ENCODE measurements around the gene RFNG. TPM values are rescaled to one million over a fixed set of nuclear protein-coding genes. Genes with fewer than 3 reads are reported as not detected.

The RFNG gene
- total and polyA plus RNA-seq, 2 of the 13 experiments (the other 11 are each of a cell fraction or from before 2014, with no cell fraction given), result 61.4 to 64.0 TPM

DNA sequence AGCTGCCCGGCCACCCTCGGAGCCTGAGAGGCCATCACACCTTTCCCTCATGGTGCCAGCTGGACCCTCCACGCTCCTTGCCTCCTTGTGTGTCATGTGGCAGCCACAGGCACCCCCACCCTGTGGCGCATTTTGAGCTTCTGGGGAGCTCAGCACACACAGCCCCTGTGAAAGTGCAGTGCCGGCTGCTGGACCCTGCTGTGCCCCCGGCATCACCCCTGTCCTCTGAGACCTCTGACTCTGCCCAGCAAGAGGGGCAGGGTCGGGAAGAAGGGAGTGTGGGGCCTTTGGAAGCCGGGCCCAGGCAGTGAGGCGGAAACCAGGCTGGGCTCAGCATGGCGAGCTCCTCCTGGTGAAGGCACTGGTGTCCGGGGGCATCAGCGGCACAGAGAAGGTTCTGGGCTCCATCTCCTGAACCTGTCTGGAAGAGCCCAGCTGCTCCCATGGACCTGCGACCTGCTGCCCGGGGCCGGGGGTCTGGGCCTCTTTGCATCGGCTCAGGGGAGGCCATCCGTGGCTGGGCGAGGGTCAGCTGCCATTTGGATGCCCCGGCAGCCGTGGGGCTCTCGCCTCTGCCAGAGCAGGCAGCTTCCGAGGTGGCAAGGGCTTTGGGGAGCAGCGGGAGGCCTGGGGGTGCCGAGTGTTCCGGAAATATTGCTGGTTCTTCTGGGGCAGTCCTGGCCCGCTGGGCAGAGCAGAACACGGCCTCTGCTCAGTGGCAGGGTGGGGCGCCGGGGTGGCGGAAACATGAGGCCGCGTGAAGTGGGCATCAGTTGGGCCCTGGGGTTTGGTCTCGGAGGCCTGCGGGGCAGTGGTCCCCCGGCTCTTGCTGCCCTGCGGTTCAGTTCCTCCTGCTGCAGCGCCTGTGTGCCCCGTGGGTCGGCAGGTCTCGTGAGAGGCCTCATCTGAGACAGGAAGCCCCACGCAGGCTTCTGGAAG is 46.8 kb downstream of the RFNG start (continued):
- TF ChIP-seq FIP1L1 (IDR thresholded peaks at IDR 0.05; ENCODE audit: borderline replicate concordance, insufficient read depth, low read depth, low read length) (peak; percentile 23; the same call in 1 of the 2 replicates), ISL2 (CRISPR knock-in tag; IDR thresholded peaks at IDR 0.05) (peak; percentile 34; the same call in 1 of the 2 replicates), ZNF720 (CRISPR knock-in tag; IDR thresholded peaks at IDR 0.05) (no peak), TMF1 (CRISPR knock-in tag; IDR thresholded peaks at IDR 0.05; ENCODE audit: low read depth) (no peak), ZNF775 (CRISPR knock-in tag; IDR thresholded peaks at IDR 0.05; ENCODE audit: borderline replicate concordance) (no peak), THAP7 (CRISPR knock-in tag; IDR thresholded peaks at IDR 0.05) (0 out of 2 replicates have a peak, but pooled peaks have one; percentile 36), TP53 (CRISPR knock-in tag; conservative IDR thresholded peaks at IDR 0.05) (0 out of 2 replicates have a peak, but pooled peaks have one; percentile 33), FOXM1 (CRISPR knock-in tag; IDR thresholded peaks at IDR 0.05) (no peak), KDM6A (CRISPR knock-in tag; IDR thresholded peaks at IDR 0.05; ENCODE audit: low read depth) (no peak), NONO (IDR thresholded peaks at IDR 0.05) (no peak), NONO (CRISPR knock-in tag; conservative IDR thresholded peaks at IDR 0.05) (peak; percentile 10; the same call in 1 of the 2 replicates), AGO2 (optimal IDR thresholded peaks at IDR 0.05; ENCODE audit: low read depth, low read length) (peak; percentile 97), AHR (CRISPR knock-in tag; IDR thresholded peaks at IDR 0.05) (peak; percentile 16; the same call in 1 of the 2 replicates), ZNF589 (CRISPR knock-in tag; conservative IDR thresholded peaks at IDR 0.05) (0 out of 2 replicates have a peak, but pooled peaks have one; percentile 1), MTF1 (CRISPR knock-in tag; IDR thresholded peaks at IDR 0.05) (no peak), NFKBIZ (CRISPR knock-in tag; IDR thresholded peaks at IDR 0.05) (no peak), ZBTB2 (CRISPR knock-in tag; IDR thresholded peaks at IDR 0.05; ENCODE audit: low read depth) (0 out of 2 replicates have a peak, but pooled peaks have one; percentile 7), MZF1 (CRISPR knock-in tag; IDR thresholded peaks at IDR 0.05; ENCODE audit: borderline replicate concordance) (no peak), CHCHD3 (CRISPR knock-in tag; IDR thresholded peaks at IDR 0.05) (0 out of 2 replicates have a peak, but pooled peaks have one; percentile 17), MYC (CRISPR knock-in tag; IDR thresholded peaks at IDR 0.05; ENCODE audit: borderline replicate concordance) (no peak), GZF1 (CRISPR knock-in tag; IDR thresholded peaks at IDR 0.05) (no peak), PLSCR1 (CRISPR knock-in tag; IDR thresholded peaks at IDR 0.05; ENCODE audit: borderline replicate concordance) (no peak), PAF1 (CRISPR knock-in tag; IDR thresholded peaks at IDR 0.05) (0 out of 2 replicates have a peak, but pooled peaks have one; percentile 49), HNRNPL (IDR thresholded peaks at IDR 0.05; ENCODE audit: low read depth, low read length) (peak; percentile 84; the same call in 1 of the 2 replicates)
- TF ChIP-seq, protein P1, sequence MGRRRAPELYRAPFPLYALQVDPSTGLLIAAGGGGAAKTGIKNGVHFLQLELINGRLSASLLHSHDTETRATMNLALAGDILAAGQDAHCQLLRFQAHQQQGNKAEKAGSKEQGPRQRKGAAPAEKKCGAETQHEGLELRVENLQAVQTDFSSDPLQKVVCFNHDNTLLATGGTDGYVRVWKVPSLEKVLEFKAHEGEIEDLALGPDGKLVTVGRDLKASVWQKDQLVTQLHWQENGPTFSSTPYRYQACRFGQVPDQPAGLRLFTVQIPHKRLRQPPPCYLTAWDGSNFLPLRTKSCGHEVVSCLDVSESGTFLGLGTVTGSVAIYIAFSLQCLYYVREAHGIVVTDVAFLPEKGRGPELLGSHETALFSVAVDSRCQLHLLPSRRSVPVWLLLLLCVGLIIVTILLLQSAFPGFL (CRISPR knock-in tag; IDR thresholded peaks at IDR 0.05), result no peak
